ENCODE results near the gene BCL3. TPM values are rescaled to one million over a fixed set of nuclear protein-coding genes. Genes with fewer than 3 reads are reported as not detected.
"Not testable (repeated sequence)": the region's sequence is repeated elsewhere in the genome, so short reads cannot be mapped to it uniquely, and the experiment has no call there.

Gene BCL3
- total RNA-seq, 1 donor: 13.4 TPM

DNA sequence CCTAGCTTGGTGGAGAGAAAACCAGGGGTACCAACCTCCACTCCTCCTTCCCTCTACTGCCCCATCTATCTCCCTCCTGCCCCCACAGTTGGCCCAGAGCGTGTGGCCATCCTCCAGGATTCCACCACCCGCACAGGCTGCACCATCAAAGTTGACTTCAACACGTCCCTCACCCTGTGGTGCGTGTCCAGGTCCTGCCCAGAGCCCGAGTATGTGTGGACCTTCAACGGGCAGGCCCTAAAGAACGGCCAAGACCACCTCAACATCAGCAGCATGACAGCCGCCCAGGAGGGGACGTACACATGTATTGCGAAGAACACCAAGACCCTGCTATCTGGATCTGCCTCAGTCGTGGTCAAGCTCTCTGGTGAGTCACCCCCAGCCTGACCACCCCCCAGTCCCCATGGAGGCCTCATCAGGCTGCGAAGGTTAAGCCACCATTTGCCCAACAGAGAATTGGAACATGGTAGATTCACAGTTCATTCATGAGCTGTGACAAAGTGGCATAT, 43.0 kb upstream of the BCL3 start:
- TF ChIP-seq, protein P1, sequence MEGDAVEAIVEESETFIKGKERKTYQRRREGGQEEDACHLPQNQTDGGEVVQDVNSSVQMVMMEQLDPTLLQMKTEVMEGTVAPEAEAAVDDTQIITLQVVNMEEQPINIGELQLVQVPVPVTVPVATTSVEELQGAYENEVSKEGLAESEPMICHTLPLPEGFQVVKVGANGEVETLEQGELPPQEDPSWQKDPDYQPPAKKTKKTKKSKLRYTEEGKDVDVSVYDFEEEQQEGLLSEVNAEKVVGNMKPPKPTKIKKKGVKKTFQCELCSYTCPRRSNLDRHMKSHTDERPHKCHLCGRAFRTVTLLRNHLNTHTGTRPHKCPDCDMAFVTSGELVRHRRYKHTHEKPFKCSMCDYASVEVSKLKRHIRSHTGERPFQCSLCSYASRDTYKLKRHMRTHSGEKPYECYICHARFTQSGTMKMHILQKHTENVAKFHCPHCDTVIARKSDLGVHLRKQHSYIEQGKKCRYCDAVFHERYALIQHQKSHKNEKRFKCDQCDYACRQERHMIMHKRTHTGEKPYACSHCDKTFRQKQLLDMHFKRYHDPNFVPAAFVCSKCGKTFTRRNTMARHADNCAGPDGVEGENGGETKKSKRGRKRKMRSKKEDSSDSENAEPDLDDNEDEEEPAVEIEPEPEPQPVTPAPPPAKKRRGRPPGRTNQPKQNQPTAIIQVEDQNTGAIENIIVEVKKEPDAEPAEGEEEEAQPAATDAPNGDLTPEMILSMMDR (IDR thresholded peaks at IDR 0.05; ENCODE audit: insufficient read depth, low read length): no peak
- DNase-seq (ENCODE audit: low read depth): no peak

DNA sequence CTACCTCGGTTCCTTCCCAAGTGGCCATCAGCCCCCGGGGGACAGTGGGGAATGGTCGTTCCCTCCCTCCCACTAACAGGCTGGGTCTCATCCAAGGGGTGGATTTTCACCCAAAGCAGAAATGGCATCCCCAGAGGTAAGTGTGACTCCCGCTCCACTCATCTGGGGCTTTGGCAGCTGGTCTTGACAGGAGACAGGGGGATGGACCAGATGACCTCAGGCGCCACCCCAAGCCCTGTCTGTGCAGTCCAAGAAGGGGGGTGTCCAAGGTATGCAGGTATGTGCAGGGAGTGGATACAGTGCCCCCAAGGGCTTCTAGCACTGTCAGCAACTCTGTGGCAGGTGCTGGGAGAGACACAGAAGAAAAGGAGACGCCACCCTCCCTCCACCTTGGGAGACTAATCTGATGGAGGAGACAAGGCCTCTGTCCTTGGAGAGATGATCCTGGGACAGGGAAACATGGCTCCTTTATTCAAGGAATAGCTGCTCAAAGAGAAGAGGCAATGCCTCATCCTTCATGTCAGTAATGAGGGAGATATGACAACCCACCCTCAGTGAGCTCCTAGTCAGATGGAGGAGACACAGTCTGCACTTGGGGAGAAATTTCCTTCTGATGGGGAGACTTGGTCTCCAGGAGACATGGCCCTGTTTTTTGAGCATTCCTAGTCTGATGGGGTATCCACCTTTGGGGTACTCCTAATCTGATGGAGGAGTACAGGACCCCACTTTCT, 41.8 kb upstream of the BCL3 start:
- TF ChIP-seq, protein P1 (IDR thresholded peaks at IDR 0.05; ENCODE audit: insufficient read depth, low read length): no peak
- H3K4me3 ChIP-seq (ENCODE audit: low read depth, low read length): no peak overlapping the region
- no peak for DNase-seq (ENCODE audit: low read depth)

More for the DNA sequence above, 43.0 kb upstream of the BCL3 start:
- H3K4me3 ChIP-seq (ENCODE audit: low read depth, low read length): no peak overlapping the region

DNA sequence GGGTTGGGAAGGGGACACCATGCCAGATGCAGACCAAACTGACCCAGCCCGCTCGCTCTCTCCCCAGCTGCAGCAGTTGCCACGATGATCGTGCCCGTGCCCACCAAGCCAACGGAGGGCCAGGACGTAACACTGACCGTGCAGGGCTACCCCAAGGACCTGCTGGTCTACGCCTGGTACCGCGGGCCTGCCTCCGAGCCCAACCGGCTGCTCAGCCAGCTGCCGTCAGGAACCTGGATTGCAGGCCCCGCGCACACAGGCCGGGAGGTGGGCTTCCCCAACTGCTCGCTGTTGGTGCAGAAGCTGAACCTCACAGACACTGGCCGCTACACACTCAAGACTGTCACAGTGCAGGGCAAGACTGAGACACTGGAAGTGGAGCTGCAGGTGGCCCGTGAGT, 40.7 kb upstream of the BCL3 start:
- DNase-seq (ENCODE audit: low read depth): no peak
- H3K4me3 ChIP-seq (ENCODE audit: low read depth, low read length): no peak overlapping the region
- TF ChIP-seq, protein P1 (IDR thresholded peaks at IDR 0.05; ENCODE audit: insufficient read depth, low read length): no peak

DNA sequence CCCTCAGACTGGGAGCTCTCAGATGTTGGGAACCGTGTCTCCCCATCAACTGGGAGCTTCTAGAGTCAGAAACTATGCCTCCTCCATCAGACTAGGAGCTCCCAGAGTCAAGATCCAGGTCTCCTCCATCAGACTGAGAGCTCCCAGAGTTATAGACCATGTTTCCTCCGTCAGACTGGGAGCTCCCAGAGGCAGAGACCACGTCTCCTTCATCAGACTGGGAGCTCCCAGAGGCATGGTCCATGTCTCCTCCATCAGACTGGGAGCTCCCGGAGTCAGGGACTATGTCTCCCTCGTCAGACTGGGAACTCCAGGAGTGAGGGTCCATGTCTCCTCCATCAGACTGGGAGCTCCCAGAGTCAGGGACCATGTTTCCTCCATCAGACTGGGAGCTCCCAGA, 39.6 kb upstream of the BCL3 start:
- TF ChIP-seq, protein P1 (IDR thresholded peaks at IDR 0.05; ENCODE audit: insufficient read depth, low read length): no peak
- H3K4me3 ChIP-seq (ENCODE audit: low read depth, low read length): no peak overlapping the region
- no peak for DNase-seq (ENCODE audit: low read depth)

DNA sequence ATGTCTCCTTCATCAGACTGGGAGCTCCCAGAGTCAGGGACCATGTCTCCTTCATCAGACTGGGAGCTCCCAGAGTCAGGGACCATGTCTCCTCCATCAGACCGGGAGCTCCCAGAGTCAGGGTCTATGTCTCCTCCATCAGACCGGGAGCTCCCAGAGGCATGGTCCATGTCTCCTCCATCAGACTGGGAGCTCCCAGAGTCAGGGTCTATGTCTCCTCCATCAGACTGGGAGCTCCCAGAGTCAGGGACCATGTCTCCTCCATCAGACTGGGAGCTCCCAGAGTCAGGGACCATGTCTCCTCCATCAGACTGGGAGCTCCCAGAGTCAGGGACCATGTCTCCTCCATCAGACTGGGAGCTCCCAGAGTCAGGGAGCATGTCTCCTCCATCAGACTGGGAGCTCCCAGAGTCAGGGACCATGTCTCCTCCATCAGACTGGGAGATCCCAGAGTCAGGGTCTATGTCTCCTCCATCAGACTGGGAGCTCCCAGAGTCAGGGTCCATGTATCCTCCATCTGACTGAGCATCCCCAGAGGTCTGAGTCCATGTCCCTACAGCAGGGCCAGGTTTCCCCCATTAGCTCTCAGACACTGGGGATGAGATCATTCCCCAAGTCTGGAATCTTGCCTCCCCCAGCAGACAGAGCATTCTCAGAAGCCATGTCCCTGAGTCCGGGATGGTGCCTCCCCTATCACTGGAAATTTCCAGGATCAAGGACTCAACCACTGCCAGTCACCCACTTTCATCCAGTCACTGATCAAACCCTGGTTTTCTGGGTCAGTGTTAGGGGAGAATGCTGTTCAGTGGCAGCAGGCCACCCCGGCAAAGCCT, 38.9 kb upstream of the BCL3 start:
- DNase-seq (ENCODE audit: low read depth); H3K4me3 ChIP-seq (ENCODE audit: low read depth, low read length): not testable (repeated sequence)

DNA sequence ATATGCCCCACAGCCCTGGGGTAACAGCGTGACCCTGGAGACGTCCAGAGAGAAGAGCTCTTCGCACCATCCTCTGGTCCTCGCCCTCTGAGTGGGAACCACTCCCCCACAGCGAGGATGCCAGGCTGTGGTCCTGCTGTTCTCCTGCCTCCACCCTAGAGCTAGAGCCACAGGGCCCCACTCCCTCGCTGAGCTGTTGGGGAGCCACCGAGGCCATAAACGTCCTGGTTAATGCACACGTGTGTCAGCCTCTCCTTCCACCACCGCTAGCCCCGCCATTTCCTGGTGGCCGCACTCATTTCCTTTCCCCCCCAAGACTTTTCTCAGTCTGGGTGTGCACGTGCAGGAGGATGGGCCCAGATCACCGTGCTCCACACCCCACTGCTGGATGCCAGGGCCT, 38.0 kb upstream of the BCL3 start:
- TF ChIP-seq, protein P1 (IDR thresholded peaks at IDR 0.05; ENCODE audit: insufficient read depth, low read length): no peak
- DNase-seq (ENCODE audit: low read depth): no peak
- no peak overlapping the region for H3K4me3 ChIP-seq (ENCODE audit: low read depth, low read length)

DNA sequence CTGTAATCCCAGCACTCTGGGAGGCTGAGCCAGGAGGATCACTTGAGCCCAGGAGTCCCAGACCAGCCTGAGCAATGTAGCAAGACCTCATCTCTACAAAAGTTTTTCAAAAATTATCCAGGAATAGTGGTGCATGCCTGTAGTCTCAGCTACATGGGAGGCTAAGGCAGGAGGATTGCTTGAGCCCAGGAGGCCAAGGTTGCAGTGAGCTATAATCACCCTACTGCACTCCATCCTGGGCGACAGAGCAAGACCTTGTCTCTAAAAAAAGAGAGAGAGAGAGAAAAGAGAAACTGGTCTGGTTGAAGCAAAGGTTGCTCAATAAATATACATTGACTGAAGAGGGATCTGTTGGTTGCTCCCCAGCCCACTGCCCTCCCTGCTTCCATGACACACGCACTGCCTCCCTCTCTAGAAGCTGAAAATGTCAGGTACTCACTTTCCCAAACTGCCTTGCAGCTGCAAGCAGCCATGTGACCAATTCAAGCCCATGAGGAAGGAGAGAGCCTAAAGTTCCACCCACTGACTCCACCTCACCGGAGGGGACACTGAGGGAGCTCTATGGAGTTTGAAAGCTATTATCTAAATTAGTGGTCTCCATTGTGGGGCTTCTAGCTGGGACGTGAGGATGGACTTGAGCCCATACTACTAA, 35.5 kb upstream of the BCL3 start:
- DNase-seq (ENCODE audit: low read depth): no peak
- no peak overlapping the region for H3K4me3 ChIP-seq (ENCODE audit: low read depth, low read length)
- TF ChIP-seq, protein P1 (IDR thresholded peaks at IDR 0.05; ENCODE audit: insufficient read depth, low read length): no peak
